COLO668 (cell line): ENCODE measurements around the gene NAA60.
"Not testable (repeated sequence)": the region's sequence is repeated elsewhere in the genome, so short reads cannot be mapped to it uniquely, and the experiment has no call there.

ENCODE experiments used
- DNase-seq: peaks from one replicate; lab custom pipeline; 2025; ENCODE audit not compliant: unreplicated experiment; lab: John Stamatoyannopoulos, UW

The NAA60 gene

DNA sequence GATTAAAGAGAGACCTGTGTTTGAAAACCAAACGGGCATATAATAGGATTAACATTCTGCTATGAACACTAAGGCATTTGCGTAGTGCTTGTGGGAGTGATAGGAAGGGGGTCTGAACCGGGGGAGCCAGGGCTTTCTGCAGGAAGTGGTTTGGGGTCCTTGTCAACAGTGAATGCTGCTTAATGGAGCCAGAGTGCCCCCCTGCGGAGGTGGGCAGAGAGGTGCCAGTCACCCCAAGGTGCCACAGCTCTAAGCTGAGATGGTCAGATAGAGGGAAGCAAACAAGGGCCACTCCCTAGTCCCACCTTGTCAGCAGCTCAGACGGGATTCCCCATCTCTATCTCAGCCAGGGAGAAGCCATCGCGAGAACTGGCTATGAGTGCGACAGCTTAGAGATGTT, 17.7 kb downstream of the NAA60 start:
- DNase-seq = no peak

DNA sequence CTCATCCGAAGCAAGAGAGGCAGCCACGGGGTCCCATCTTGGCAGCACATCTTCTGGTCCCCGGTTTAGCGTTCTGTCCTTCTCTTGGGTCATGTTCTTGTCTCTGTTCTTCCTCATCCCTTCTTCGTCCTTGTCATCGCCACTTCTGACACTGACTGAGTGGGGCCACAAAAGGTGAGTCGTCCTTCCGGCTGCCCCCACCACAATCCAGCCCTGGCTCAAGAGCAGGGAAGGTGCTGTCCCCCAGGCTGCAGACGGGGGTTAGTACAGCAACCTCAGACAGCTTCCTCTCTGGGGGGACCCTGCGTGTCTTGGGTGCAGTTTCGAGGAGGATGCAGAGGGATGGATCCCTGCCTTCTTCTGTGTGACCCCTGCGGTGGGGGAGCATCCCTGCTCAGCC, 21.8 kb downstream of the NAA60 start:
- no peak for DNase-seq

DNA sequence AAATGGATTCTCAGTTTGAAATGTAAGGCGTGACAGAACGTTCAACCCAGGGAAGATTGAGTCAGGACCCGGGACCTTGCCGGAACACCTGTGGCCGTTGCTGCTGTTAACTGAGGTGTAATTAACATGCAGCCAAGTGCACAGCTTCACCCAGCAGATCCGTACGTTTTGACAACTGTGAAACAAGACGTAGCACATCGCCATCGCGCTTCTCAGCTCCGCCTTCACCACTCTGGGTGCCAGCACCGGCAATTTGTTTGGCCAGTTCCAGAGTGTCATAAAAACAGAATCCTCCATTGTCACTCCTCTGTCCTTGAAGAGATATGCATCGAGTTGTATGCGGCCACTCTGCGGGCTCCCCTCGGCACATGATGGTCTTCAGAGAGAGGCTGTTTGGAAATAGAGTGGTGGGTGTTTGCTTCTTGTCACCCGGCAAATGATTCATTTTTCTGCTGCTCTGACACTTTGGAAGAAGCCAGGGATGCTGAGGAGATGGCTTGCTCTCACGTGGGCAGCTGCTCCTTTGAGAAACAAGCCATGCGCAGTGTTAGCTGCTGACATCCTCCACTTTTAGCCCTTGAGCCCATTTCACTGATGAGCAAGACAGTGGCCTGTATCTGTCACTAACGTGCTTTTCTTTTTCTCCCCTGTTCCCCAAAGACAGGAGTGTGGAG, 22.6 kb downstream of the NAA60 start:
- DNase-seq = no peak

DNA sequence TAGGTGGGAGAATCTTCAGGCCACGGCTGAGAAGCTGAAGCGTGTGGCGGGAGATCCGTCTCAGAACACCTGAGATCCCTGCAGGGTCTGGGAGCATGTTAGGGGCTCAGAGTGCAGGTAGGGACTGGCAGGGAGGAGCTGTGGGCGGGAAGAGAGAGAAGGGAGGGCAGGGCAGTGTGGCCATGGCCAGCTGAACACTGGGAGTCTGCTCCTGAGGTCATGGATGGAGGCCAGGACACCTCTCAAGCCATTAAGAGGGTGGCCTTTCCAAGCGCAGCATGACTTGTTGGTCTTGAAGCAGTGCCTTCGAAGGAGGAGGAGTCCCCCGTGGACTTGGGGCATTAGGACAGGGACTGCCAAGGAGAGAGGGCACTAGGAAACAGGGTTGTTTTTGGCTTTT, 23.7 kb downstream of the NAA60 start:
- no peak for DNase-seq

DNA sequence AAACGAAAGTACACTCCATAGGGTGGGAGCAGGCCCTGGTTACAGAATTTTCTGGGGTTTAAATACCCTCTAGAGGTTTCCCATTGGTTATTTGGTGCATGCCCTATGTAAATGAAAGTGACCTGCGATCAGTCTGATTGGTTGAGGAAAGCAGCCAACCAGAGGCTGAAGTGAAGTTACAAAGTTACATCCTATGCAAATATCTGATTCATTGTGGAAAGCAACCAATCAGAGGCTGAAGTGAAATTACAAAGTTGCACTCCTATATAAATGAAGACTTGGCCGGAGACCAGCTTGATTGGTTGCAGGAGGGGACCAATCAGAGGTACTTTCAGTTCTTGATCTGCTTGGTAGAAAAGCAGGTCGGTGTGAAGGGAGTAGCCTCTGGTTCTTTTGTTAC, 24.4 kb downstream of the NAA60 start:
- DNase-seq = no peak

DNA sequence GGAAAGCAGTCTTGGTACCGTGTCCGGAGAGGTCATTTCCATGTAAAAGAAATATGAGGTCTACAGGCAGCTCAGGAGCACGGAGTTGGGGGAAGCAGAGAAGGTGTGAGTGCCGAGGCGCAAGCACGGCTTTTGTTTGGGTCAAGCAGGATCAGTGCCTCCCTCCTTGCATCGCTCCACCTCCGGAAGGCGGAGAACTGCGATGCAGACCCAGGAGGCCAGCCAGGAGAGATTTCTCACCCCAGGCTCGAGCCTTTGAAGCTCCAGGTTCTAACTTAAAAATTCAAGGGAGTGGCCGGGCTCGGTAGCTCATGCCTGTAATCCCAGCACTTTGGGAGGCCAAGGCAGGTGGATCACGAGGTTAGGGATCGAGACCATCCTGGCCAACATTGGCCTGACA, 25.0 kb downstream of the NAA60 start:
- DNase-seq = no peak

DNA sequence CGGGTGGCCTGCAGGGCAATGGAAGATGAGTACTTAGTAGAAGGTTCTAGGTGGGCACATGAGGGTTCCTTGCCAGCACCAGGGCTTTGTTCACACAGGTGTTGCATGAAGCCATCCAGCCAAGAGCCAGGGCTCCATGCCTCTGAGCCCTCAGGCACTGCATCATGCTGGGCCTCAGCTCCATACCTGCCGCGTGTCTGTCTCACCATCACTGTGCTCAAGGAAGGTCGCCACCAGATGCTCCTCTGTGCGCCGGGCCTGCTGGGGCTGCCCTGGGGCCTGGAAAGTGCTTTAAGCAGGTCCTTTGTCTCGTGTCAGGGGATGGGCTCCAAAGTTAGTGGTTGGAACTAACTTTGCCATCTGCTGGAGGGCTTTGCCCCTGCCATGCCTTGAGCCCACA, 26.3 kb downstream of the NAA60 start:
- no peak for DNase-seq

DNA sequence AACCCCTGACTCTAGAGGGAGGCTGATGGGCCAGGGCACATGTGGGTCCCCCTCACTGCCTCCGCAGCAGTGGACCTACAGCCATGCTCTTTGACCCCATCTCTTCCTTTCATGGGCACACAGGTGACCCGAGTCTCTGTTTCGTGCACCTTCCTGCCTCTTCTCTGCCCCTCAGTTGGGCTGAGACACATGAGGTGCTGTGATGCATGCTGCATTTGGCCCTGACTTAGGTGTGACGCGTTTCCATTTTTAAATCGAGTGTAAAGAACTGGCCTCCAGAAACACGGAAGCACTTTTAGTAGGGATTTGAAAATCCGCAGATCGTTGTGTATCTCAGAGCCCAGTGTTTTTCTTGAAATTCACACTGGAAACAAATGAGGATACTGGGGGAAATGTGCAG, 27.2 kb downstream of the NAA60 start:
- no peak for DNase-seq

DNA sequence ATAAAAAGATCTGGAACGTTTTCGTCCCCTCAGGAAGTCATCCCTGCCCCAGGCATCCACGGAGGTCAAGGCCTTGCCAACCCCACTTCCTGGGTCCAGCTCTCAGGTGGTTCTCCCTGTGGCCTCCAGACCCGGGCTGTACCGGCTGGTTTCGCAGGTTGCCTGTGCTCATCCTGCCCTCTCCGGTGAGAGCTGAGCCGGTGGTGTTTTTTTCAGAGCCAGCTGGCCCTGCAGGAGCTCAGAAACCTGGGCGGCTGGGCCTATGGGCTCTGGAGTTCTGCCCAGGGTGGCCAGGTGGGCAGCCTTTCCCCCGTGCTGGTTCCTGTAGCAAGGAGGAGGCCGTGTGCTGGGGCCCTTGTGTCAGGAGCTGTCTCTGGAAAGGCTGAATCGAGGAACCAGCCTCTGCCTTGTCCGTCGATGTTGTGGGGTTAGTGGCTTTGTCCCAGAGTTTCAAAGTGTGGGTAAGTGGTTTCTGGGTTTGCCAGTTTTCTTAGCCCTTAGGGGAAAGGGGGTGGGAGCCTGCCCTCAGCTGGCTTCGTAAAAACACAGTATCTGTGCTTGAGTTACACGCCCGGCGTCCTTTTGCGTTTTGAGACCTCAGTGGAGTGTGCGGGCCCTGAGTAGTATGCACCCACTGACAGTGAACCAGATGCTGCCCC, 28.2 kb downstream of the NAA60 start:
- DNase-seq = no peak

DNA sequence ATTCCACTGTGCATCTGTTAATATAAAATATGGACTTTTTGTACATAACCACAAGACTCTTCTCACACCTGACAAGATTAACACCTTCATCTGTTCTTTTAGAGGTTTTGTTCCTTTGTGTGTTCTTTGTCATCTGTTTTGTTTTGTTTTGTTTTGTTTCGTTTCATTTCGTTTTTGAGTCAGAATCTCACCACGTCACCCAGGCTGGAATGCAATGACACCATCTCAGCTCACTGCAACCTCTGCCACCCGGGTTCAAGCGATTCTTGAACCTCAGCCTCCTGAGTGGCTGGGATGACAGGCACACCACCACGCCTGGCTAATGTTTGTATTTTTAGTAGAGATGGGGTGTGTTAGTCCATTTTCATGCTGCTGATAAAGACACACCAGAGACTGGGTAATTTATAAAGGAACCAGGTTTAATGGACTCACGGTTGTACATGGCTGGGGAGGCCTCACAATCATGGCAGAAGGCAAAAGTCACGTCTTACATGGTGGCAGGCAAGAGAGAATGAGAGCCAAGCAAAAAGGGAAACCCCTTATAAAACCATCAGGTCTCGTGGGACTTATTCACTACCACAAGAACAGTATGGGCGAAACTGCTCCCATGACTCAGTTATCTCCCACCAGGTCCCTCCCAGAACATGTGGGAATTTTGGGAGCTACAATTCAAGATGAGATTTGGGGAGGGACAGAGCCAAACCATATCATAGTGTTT, 29.6 kb downstream of the NAA60 start:
- DNase-seq = no peak

DNA sequence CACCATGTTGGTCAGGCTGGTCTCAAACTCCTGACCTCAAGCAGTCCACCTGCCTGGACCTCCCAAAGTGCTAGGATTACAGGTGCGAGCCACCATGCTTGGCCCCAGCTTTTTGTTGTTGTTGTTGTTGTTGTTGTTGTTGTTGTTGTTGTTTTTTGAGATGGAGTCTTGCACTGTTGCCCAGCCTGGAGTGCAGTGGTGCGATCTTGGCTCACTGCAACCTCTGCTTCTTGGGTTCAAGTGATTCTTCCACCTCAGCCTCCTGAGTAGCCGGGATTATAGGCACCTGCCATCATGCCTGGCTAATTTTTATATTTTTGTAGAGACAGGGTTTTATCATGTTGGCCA, 30.1 kb downstream of the NAA60 start:
- not testable (repeated sequence) for DNase-seq

DNA sequence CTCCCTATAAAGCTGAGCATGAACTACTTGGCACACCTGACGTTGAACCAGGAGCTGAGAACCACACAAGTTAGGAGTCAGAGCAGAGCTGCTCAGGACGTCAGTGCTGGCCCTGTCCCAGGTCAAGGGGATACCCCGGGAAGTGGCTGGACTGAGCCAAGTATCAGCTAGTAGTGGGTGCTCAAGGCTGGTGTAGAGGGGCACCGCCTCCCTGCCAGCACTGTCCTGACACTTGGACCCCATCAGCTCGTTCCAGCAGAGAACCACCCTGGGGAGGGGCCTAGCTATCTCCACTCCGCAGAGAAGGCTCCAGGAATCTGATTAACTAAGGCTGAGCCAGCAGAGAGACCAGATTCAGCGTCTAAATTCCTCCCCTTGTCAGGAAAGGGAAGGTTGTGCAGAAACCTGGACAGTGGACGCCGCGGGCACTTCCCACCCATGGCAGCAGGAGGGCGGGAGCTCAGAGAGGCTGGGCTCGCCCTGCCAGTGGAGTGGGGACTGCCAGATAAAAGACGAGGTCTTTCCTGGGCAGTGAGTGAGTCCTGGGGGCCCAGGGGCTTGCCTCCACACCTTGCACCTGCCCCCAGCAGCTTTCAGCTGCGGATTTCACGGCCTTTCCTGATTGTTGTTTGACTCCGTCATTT, 30.8 kb downstream of the NAA60 start:
- no peak for DNase-seq

DNA sequence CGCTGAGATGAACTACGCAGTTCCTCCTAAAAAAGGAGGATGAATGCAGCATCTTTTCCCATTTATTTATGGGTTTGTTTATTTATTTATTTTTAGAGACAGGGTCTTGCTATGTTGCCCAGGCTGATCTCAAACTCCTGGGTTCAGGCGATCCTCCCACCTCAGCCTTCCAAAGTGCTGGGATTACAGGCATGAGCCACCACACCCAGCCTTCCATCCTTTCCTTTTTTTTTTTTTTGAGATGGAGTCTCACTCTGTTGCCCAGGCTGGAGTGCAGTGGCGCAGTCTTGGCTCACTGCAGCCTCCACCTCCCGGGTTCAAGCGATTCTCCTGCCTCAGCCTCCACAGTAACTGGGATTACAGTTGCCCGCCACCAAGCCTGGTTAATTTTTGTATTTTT, 31.4 kb downstream of the NAA60 start:
- not testable (repeated sequence) for DNase-seq

DNA sequence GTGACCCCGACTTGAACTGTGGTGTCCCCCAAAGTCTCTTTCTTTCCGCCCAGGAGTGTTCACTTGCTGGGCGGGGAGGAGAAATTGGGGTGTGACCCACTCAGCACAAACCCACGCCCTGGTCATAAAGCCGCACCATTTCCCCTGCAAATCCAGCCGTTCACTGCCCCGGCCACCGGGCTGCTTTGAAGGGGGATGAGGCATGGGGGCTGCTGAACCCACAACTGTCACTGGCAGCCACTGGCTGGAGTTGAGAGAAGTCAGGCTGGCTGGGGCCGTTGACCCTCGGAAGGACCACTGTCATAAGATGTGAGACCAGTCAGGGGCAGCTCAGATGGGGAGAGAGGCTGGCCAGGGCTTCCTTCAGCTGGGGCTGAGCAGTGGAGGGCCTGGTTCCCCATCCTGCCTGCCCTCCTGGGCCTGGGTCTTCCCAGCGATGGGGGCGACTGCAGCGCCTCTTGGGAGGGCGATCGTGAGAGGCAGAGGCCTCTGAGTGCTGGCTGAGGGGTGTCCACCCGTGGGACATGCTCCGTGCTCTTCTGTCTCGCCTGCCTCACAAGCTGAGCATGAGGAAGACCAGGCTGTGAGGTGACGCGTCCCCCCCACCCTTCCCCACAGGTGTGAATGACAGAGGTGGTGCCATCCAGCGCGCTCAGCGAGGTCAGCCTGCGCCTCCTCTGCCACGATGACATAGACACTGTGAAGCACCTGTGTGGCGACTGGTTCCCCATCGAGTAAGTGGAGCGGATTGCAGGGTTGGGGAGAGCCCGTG, 32.3 kb downstream of the NAA60 start:
- no peak for DNase-seq

DNA sequence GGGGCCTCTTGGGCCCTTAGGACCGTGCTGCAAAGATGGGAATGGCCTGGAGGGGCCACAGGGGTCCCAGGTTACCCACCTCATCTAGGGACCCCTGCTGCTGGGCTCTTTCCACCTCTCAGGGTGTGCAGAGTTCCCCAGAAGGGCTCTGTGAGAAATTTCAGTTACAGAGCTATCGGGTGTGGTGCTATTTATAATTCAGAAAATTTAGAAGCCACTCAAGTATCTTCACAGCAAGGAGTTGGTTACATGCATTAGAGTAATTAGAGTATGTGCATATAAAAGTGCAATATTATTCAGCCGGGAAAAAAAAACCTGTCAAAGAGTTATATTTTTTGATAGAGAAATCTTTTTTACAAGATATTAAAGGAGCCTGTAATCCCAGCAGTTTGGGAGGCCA, 32.9 kb downstream of the NAA60 start:
- DNase-seq = no peak

DNA sequence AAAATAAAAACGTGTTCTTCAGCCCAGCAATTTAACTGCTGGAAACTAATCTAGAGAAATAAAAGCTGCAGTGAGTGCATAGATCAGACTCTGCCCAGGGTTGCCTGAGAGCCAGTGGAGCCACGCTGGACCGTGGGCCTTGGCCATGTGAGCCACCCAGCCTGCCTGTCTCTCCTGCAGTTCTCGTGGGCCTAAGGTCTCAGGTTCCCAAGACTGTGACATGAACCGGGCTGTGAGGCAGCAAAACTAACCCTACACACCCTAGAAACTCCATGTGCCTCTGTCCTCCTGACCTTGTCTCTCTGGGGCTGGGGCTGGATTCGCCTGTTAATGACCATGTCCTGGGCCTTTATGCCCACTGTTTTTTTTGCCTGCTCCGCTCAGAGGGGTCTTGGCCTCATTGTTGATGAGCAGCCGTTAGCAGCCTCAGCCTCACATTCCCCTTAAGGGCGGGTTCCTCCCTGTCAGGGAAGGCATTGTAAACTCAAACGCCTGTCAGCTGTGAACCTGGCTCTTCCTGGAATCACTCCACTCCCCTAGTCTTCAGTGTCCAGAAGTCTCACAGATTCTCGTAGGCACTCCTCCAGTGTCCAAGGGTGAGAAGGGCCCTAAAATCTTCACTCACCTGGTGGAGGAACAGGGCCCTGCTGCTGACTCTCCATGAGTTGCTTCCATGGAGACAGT, 34.9 kb downstream of the NAA60 start:
- DNase-seq = no peak

DNA sequence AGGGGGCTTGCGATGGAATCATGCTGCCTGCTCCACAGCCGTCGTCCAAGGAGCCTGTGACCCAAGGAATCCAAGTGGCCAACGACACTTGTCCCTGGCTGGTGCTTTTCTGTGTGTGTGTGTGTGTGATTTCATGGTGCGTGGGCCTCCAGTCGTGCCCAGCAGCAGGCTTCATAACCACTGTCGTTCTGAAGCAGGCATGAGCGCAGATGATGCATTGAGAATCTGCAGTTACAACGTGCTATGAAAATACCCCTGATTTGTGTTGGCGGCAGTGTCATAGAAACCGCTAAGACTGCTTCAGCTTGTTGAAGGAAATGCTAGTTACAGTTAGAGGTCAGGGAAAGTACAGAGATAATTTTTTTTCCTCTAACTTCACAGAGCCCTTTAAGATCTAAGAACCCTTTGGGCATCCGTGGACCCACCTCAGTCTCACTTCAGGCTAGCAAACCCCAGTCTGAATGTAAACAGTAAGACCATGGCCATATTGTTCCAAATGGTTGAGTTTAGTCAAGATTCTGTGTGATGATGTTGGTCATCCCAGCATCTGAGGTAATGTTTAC, 36.3 kb downstream of the NAA60 start:
- DNase-seq = no peak

DNA sequence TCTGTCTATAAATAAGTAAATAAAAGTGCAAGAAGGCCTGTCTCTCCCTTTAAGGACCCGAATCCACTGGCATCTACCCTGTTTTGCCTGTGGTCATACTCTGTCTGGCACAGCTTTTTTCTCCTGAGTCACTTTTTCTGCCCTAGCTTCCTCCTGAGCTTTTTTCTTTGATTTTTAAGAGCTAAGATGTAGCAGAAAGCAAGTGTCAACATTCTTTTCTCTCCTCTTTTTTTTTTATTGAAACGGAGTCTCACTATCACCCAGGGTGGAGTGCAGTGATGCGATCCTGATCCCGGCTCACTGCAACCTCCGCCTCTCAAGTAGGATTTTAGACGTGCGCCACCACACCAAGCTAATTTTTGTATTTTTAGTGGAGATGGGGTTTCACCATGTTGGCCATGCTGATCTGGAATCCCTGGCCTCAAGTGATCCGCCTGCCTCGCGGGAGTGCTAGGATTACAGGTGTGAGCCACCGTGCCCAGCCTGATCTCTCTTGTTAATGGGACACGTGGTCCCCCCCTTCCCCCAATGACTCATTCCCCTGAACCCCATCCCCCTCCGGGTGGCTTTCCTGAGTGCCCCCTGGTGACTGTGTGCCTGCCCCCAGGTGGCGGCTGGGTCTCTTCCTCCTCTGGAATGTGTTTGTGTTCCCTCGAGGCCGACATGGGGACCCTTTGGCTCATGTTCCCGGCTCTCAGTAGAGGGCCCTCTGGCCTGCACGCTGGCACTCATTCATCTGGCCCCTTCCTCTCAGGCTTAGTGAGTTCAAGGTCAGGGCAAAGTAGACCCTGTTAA, 37.6 kb downstream of the NAA60 start:
- peak; percentile 17 for DNase-seq
